ENCODE data around the gene RFTN1. TPM values are rescaled to one million over a fixed set of nuclear protein-coding genes. Genes with fewer than 3 reads are reported as not detected.

The RFTN1 gene
- total and polyA plus RNA-seq, 2 donors (not counting 1 experiment from before 2014, with no cell fraction given): 32.4 to 156 TPM

DNA sequence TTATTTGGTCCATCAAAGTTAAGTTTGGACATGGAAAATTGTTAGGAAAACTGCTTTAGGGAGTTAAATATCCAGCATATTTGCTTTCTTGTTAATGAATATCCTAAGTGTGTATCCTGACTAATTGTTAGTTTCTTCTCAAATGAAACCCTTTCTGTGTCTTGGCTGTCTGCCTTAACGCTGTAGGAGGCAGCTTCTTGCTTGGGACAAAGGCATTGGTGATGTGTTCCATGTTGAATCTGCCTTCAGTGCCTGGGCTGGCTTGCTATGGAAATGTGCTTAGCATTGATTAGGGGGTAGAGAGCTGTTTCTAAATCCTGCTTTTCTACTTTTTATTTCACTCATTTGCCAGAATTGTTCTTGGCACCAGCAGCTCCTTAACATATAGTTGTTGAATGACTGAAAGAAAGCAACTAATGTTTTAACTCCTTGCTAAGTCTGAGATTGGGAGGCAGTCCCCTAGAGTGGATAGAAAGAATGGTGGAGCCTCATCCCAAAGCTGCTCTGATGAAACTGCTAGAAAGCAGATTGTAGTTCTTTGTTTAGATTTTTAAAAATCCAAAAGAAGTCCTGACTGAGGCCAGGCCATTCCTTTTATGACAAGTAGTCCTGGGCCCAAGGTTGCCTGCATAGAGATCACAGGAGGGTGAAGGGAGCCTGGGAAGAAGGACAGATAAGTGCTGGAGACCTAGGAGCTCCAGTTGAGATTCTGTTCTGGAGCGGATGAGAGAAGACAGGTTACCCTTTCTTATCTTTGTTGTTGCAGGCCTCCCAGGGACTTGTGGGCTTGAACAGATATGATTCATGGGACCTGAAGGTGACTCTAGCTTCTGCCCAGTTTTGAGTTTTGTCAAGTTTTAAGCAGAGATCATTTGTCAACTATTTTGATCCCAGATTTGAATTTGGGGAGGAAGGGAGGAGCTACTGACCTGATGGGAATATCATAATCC, 209.2 kb downstream of the RFTN1 start:
- POLR2A ChIA-PET: no interaction called here
- Histone ChIP-seq H3K9ac (ENCODE audit: low read length) (no peak overlapping the region), H3K36me3 (replicated peaks in 1 of 2; ENCODE audit: control extremely low read depth in 1 of 2, control insufficient read depth in 1 of 2, extremely low read depth in 1 of 2, insufficient read depth in 2 of 2, low read length in 1 of 2) (peaks cover 3 to 4% of the 10 kb centered on the region in 2 experiments), H3K9me3 (ENCODE audit: control extremely low read depth in 1 of 3, control insufficient read depth in 2 of 3, insufficient read depth in 1 of 3, low read length in 2 of 3) (no peaks in the 10 kb centered on the region), H3K4me2 (replicated peaks; ENCODE audit: low read depth, low read length, poor library complexity, severe bottlenecking) (no peak overlapping the region), H3K27me3 (replicated peaks in 1 of 4; ENCODE audit: control extremely low read depth in 1 of 4, control insufficient read depth in 3 of 4, insufficient read depth in 4 of 4, low read length in 3 of 4) (no peaks in the 10 kb centered on the region), H3K79me2 (ENCODE audit: control insufficient read depth, insufficient read depth, low read length) (no peaks in the 10 kb centered on the region), H2AFZ (ENCODE audit: insufficient read depth, low read depth, low read length, poor library complexity, severe bottlenecking) (no peak overlapping the region), H3K4me3 (ENCODE audit: control extremely low read depth in 1 of 5, extremely low read depth in 1 of 5, insufficient read depth in 1 of 5, low read depth in 2 of 5, low read length in 4 of 5) (no peak overlapping the region), H4K20me1 (ENCODE audit: control insufficient read depth, insufficient read depth, low read length, poor library complexity, severe bottlenecking) (no peaks in the 10 kb centered on the region), H3K4me1 (ENCODE audit: control insufficient read depth in 2 of 2, insufficient read depth in 2 of 2, low read length in 2 of 2) (peaks cover 28 to 32% of the 10 kb centered on the region in 2 donors), H3K27ac (ENCODE audit: low read length in 2 of 2) (peak overlapping the region in 1 of 2 donors; percentile 14)
- Mint-ChIP-seq H3K9me3 (ENCODE audit: insufficient read depth) (no peaks in the 10 kb centered on the region), H3K27me3 (no peaks in the 10 kb centered on the region), H3K4me1 (peaks cover 35% of the 10 kb centered on the region), H3K27ac (no peak overlapping the region), H3K4me3 (no peak overlapping the region)
- TF ChIP-seq, protein P1, sequence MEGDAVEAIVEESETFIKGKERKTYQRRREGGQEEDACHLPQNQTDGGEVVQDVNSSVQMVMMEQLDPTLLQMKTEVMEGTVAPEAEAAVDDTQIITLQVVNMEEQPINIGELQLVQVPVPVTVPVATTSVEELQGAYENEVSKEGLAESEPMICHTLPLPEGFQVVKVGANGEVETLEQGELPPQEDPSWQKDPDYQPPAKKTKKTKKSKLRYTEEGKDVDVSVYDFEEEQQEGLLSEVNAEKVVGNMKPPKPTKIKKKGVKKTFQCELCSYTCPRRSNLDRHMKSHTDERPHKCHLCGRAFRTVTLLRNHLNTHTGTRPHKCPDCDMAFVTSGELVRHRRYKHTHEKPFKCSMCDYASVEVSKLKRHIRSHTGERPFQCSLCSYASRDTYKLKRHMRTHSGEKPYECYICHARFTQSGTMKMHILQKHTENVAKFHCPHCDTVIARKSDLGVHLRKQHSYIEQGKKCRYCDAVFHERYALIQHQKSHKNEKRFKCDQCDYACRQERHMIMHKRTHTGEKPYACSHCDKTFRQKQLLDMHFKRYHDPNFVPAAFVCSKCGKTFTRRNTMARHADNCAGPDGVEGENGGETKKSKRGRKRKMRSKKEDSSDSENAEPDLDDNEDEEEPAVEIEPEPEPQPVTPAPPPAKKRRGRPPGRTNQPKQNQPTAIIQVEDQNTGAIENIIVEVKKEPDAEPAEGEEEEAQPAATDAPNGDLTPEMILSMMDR (IDR thresholded peaks at IDR 0.05): no peak
- TF ChIP-seq EZH2 (IDR thresholded peaks at IDR 0.05; ENCODE audit: borderline replicate concordance, insufficient read depth, low read depth, low read length, poor library complexity, severe bottlenecking): no peak
- no peak for ATAC-seq (ENCODE audit: low read depth)
- WGBS (ENCODE audit: insufficient coverage): 100% methylated on average over 2 of the region's 2 CpGs
- intact Hi-C loops (cut with micrococcal nuclease): no loop called here
- no peak for DNase-seq
- CTCF ChIA-PET: interaction anchor here (0.5 to 2.2 kb wide), 6 partner anchors 10 to 984 kb away, joined by 3 to 7 read pairs (median 3); no protein-coding TSS in a partner anchor
